Loucy (cell line): ENCODE measurements around the gene ARL5C.

Experiments
- H2AFZ ChIP-seq: fragments of 200-600 bp; sonication (generic); 2 replicates; pipeline ENCODE4 v1.6.0; 2016; ENCODE audit warnings: antibody characterized with exemption, mild to moderate bottlenecking, low read length, moderate library complexity
- H3F3A ChIP-seq: fragments of 200-600 bp; 2 replicates; pipeline ENCODE4 v1.6.0; 2016; ENCODE audit warnings: antibody characterized with exemption, low read depth, mild to moderate bottlenecking
- H3K27me3 ChIP-seq: fragments of 200-600 bp; sonication (generic); 2 replicates; pipeline ENCODE4 v1.6.1; 2014; ENCODE audit warnings: low read length, mild to moderate bottlenecking; ENCODE audit not compliant: insufficient read depth, poor library complexity, severe bottlenecking
- H3K36me3 ChIP-seq: fragments of 200-600 bp; sonication (generic); 2 replicates; pipeline ENCODE4 v1.6.1; 2016; ENCODE audit warnings: low read length; ENCODE audit not compliant: insufficient read depth
- H3K4me1 ChIP-seq: fragments of 200-600 bp; sonication (generic); 2 replicates; pipeline ENCODE4 v1.5.1; 2014; ENCODE audit warnings: low read length, mild to moderate bottlenecking; ENCODE audit not compliant: insufficient read depth, poor library complexity, severe bottlenecking
- H3K4me2 ChIP-seq: fragments of 200-600 bp; sonication (generic); 2 replicates; pipeline ENCODE4 v1.6.0; 2014; ENCODE audit warnings: antibody characterized with exemption, low read length, low read depth, mild to moderate bottlenecking; ENCODE audit not compliant: poor library complexity, severe bottlenecking
- H3K4me3 ChIP-seq: fragments of 200-600 bp; sonication (generic); 2 replicates; pipeline ENCODE4 v1.5.1; 2014; ENCODE audit warnings: low read length, mild to moderate bottlenecking, mixed read lengths; ENCODE audit not compliant: poor library complexity, severe bottlenecking
- H3K79me2 ChIP-seq: fragments of 200-600 bp; sonication (generic); 2 replicates; pipeline ENCODE4 v1.6.1; 2014; ENCODE audit warnings: low read length; ENCODE audit not compliant: insufficient read depth
- H3K9ac ChIP-seq: fragments of 200-600 bp; sonication (generic); 2 replicates; pipeline ENCODE4 v1.6.0; 2014; ENCODE audit warnings: mild to moderate bottlenecking, low read depth, low read length, moderate library complexity; ENCODE audit not compliant: poor library complexity, severe bottlenecking
- H3K9me2 ChIP-seq: fragments of 200-600 bp; sonication (generic); replicated peaks from 2 replicates; pipeline ENCODE4 v1.6.1; 2016; ENCODE audit warnings: low read depth, low read length, mixed read lengths
- H3K9me3 ChIP-seq: fragments of 200-600 bp; sonication (generic); 2 replicates; pipeline ENCODE4 v1.6.1; 2014; ENCODE audit warnings: mild to moderate bottlenecking, antibody characterized with exemption, low read length, low read depth; ENCODE audit not compliant: insufficient read depth
- H4K20me1 ChIP-seq: fragments of 200-600 bp; sonication (generic); 2 replicates; pipeline ENCODE4 v1.6.0; 2014; ENCODE audit warnings: antibody characterized with exemption, low read length, mild to moderate bottlenecking; ENCODE audit not compliant: insufficient read depth, poor library complexity, severe bottlenecking
- CTCF ChIP-seq: fragments of 200-600 bp; sonication (generic); conservative IDR thresholded peaks from 2 replicates; pipeline ENCODE4 v1.5.1; 2014; ENCODE audit warnings: mild to moderate bottlenecking, antibody characterized with exemption, low read length
- EZH2phosphoT487 ChIP-seq: fragments of 200-600 bp; IDR thresholded peaks from 2 replicates; pipeline ENCODE4 v1.6.1; 2018; ENCODE audit warnings: antibody characterized with exemption, mild to moderate bottlenecking, moderate library complexity, borderline replicate concordance

Gene ARL5C

DNA sequence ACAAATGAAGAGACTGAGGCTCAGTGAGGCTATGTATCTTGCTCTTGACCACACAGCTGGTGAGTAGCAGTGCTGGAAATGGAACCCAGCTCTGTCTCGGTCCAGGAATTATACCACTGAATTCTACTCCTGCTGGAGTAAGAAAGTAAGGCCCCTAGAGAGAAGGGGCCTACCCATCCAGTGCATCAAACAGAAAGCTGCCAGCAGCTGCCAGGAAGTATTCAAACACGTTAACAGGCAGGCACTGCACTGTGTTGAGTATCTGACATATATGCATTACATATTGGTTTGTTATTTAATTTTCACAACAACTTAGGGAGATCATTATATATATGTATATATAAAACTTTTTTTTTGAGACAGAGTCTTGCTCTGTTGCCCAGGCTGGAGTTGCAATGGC lies 4.0 kb downstream of the ARL5C start:
- Histone ChIP-seq H3K79me2 (no peaks in the 10 kb centered on the region), H3K36me3 (no peaks in the 10 kb centered on the region), H3K4me3 (no peak overlapping the region), H3F3A (peaks cover 5% of the 10 kb centered on the region; the same call in 1 of the 2 replicates), H3K9me2 (no peaks in the 10 kb centered on the region), H3K4me1 (peaks cover 28% of the 10 kb centered on the region), H3K27me3 (no peaks in the 10 kb centered on the region), H2AFZ (no peak overlapping the region), H3K9me3 (no peaks in the 10 kb centered on the region), H4K20me1 (no peaks in the 10 kb centered on the region), H3K4me2 (no peak overlapping the region), H3K9ac (peak overlapping the region; percentile 57)
- TF ChIP-seq CTCF (no peak), EZH2phosphoT487 (no peak)

- H3K9me3 ChIP-seq: no peaks in the 10 kb centered on the region
- no peak overlapping the region for H3K4me2 ChIP-seq
- peaks cover 9% of the 10 kb centered on the region for H3K4me1 ChIP-seq
- no peaks in the 10 kb centered on the region for H4K20me1 ChIP-seq
- H3K27me3 ChIP-seq: no peaks in the 10 kb centered on the region
- no peaks in the 10 kb centered on the region for H3K9me2 ChIP-seq
- no peak overlapping the region for H2AFZ ChIP-seq
- no peak overlapping the region for H3K9ac ChIP-seq
- H3K36me3 ChIP-seq: no peaks in the 10 kb centered on the region
- no peaks in the 10 kb centered on the region for H3F3A ChIP-seq
- TF ChIP-seq EZH2phosphoT487 (no peak), CTCF (no peak)
- no peaks in the 10 kb centered on the region for H3K79me2 ChIP-seq
- H3K4me3 ChIP-seq: no peak overlapping the region
Measured at GRCh38 chr17:39158623-39159022, 7.3 kb downstream of the ARL5C start.

DNA sequence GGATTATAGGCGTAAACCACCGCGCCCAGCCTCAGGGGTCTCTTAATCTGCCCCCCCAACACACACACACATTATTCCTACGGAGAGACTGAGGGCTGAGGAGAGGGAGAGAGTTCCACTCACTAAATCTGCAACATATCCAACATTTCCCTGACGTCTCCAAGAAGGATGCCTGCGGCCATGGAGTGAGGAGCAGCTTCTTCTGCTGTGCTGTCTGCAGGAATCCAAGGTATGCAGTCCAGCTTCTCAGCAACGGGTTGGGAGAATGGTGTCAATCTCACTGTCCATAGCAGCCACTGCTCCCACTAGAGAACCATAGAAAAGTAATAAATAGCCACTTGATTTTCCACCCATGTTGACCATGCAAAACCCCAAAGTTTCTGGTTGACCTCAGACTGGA lies 9.5 kb downstream of the ARL5C start:
- Histone ChIP-seq H3K79me2 (no peaks in the 10 kb centered on the region), H3K9ac (no peak overlapping the region), H3K4me3 (no peak overlapping the region), H4K20me1 (no peaks in the 10 kb centered on the region), H3K4me1 (peaks cover 23% of the 10 kb centered on the region), H3K9me3 (no peaks in the 10 kb centered on the region), H3K27me3 (no peaks in the 10 kb centered on the region), H3F3A (0 out of 2 replicates have a peak, but pooled peaks cover 3% of the 10 kb centered on the region), H3K36me3 (no peaks in the 10 kb centered on the region), H3K9me2 (no peaks in the 10 kb centered on the region), H3K4me2 (no peak overlapping the region), H2AFZ (no peak overlapping the region)
- no peak for TF ChIP-seq CTCF
- no peak for TF ChIP-seq EZH2phosphoT487
